Esophagus muscularis mucosa (tissue), 4 donors: Measurements from ENCODE around the gene NDUFV3. TPM values are rescaled to one million over a fixed set of nuclear protein-coding genes. Genes with fewer than 3 reads are reported as not detected.

Experiments used
- DNase-seq: peaks from one replicate; pipeline ENCODE4 v3.0.0-alpha.2; 2017; ENCODE audit errors: extremely low spot score
- H3K27ac ChIP-seq, 4 donors: fragments of 200-600 bp; sonication (generic); replicated peaks in 1 of 4; 1 replicate in 3 of 4; 2 replicates in 1 of 4; pipeline ENCODE4 v1.5.1; 2016 to 2019; ENCODE audit warnings: mild to moderate bottlenecking in 1 of 4
- H3K27me3 ChIP-seq, 4 donors: fragments of 200-600 bp; sonication (generic); one replicate each; pipeline versions ENCODE4 v1.5.1 to v1.6.0; 2016 to 2019
- H3K36me3 ChIP-seq, 4 donors: fragments of 200-600 bp; sonication (generic); one replicate each; pipeline ENCODE4 v1.5.1; 2016 to 2019
- H3K4me1 ChIP-seq, 4 donors: fragments of 200-600 bp; sonication (generic); one replicate each; pipeline ENCODE4 v1.5.1; 2016 to 2019
- H3K4me3 ChIP-seq, 4 donors: fragments of 200-600 bp; sonication (generic); 1 replicate in 2 of 4; 2 replicates in 2 of 4; pipeline ENCODE4 v1.5.1; 2016 to 2019; ENCODE audit warnings: mild to moderate bottlenecking in 4 of 4, moderate library complexity in 1 of 4
- H3K9me3 ChIP-seq, 4 donors: fragments of 200-600 bp; sonication (generic); 1 replicate in 3 of 4; 2 replicates in 1 of 4; pipeline ENCODE4 v1.5.1; 2016 to 2019
- CTCF ChIP-seq, 3 experiments: fragments of 200-600 bp in 2 of 3; fragments of 450-650 bp in 1 of 3; sonication (generic) in 2 of 3; IDR thresholded peaks; one replicate each; pipeline ENCODE4 v1.5.1; 2017 to 2019; ENCODE audit warnings: antibody characterized with exemption in 3 of 3, mild to moderate bottlenecking in 2 of 3, moderate library complexity in 1 of 3
- EP300 ChIP-seq: sonication (generic); formaldehyde crosslinking; IDR thresholded peaks from one replicate; pipeline ENCODE4 v1.6.1; 2017; ENCODE audit warnings: antibody characterized with exemption
- POLR2A ChIP-seq: fragments of 450-650 bp; IDR thresholded peaks from one replicate; pipeline ENCODE4 v1.6.1; 2017; ENCODE audit warnings: antibody characterized with exemption, moderate library complexity, mild to moderate bottlenecking, low read depth
- POLR2AphosphoS5 ChIP-seq, 2 donors: sonication (generic); formaldehyde crosslinking; IDR thresholded peaks; one replicate each; pipeline ENCODE4 v1.6.1; 2017; ENCODE audit warnings: antibody characterized with exemption in 2 of 2
- WGBS: methylation state at CpG from one replicate; pipeline ENCODE4 v1.1.5; 2018; 5-methylcytosine and 5-hydroxymethylcytosine counted together
- intact Hi-C: fragments of 100-400 bp; cut with DNase I; formaldehyde crosslinking; loops from one replicate; pipeline ENCODE4 v1.15.1; 2023
- total RNA-seq, 4 donors: library from RNA; depleted of rRNA; stranded (reverse); fragments of >200 nt; gene quantifications; one replicate each; pipeline versions ENCODE4 v1.1.0 to v1.2.1, GENCODE V29; 2016

Gene NDUFV3
- total RNA-seq, 4 donors from 2014 or later: 56.7 to 102 (median 74.1) TPM

- Histone ChIP-seq H3K9me3 (no peaks in the 10 kb centered on the region), H3K4me3 (peak within 1 kb of the TSS; percentile 73 to 98 (median 92)), H3K4me1 (peaks cover 11 to 25% (median 22%) of the 10 kb centered on the region in 4 donors), H3K27me3 (no peaks in the 10 kb centered on the region), H3K36me3 (peaks cover 0 to 24% (median 18%) of the 10 kb centered on the region in 4 donors), H3K27ac (peak within 1 kb of the TSS; percentile 74 to 98 (median 88))
- TF ChIP-seq CTCF (IDR thresholded peaks at IDR 0.05) (peak in 1 of 3 experiments; percentile 23), POLR2A (peak; percentile 13), EP300 (no peak), POLR2AphosphoS5 (IDR thresholded peaks at IDR 0.05) (peak; percentile 97 to 99)
- 0% methylated on average over 9 of the region's 80 CpGs for WGBS
- intact Hi-C loops: no loop called here
- peak; percentile 99 for DNase-seq
Measured at GRCh38 chr21:42878993-42879787, 13.9 kb upstream of the NDUFV3 start, which contains the start of gene WDR4. Gene WDR4, minus strand, starts transcription at chr21:42879539. Its CDS starts 44 bp downstream, at chr21:42879495.

- Histone ChIP-seq H3K9me3 (no peaks in the 10 kb centered on the region), H3K4me1 (peaks cover 11 to 25% (median 22%) of the 10 kb centered on the region in 4 donors), H3K36me3 (peaks cover 0 to 12% (median 10%) of the 10 kb centered on the region in 4 donors), H3K27me3 (no peaks in the 10 kb centered on the region), H3K27ac (no peak overlapping the region), H3K4me3 (peak overlapping the region; percentile 73 to 98 (median 92))
- intact Hi-C loops: no loop called here
- TF ChIP-seq POLR2AphosphoS5 (IDR thresholded peaks at IDR 0.05) (no peak), POLR2A (no peak), EP300 (no peak), CTCF (IDR thresholded peaks at IDR 0.05) (no peak)
- WGBS: 93% methylated on average over 6 of the region's 6 CpGs
- DNase-seq: no peak
Measured at GRCh38 chr21:42880352-42880751, 12.8 kb upstream of the NDUFV3 start.

GRCh38 chr21:42883921-42884320, 9.2 kb upstream of the NDUFV3 start:
- no peak for TF ChIP-seq CTCF (IDR thresholded peaks at IDR 0.05)
- TF ChIP-seq EP300: no peak
- intact Hi-C loops: no loop called here
- Histone ChIP-seq H3K27me3 (no peaks in the 10 kb centered on the region), H3K27ac (no peak overlapping the region), H3K9me3 (no peaks in the 10 kb centered on the region), H3K4me3 (no peak overlapping the region), H3K4me1 (peaks cover 5 to 10% (median 9%) of the 10 kb centered on the region in 4 donors), H3K36me3 (no peaks in the 10 kb centered on the region)
- WGBS: 100% methylated on average over 1 of the region's 1 CpG
- DNase-seq: no peak

- Histone ChIP-seq H3K27me3 (no peaks in the 10 kb centered on the region), H3K4me3 (no peak overlapping the region), H3K9me3 (no peaks in the 10 kb centered on the region), H3K4me1 (peaks cover 0 to 4% (median 3%) of the 10 kb centered on the region in 4 donors), H3K36me3 (no peaks in the 10 kb centered on the region), H3K27ac (no peak overlapping the region)
- WGBS: 89% methylated on average over 5 of the region's 5 CpGs
- intact Hi-C loops: no loop called here
- TF ChIP-seq EP300 (no peak), POLR2AphosphoS5 (IDR thresholded peaks at IDR 0.05) (no peak), CTCF (IDR thresholded peaks at IDR 0.05) (no peak), POLR2A (no peak)
- DNase-seq: no peak
Measured at GRCh38 chr21:42887326-42887725, 5.8 kb upstream of the NDUFV3 start.
